GM19395 (cell line): ENCODE data around the gene OCA2.

Experiments
- ATAC-seq: cut with Tn5 transposase; IDR thresholded peaks from one replicate; pipeline ENCODE4 v1.9.1; 2021; ENCODE audit warnings: mild to moderate bottlenecking, moderate library complexity; ENCODE audit not compliant: unreplicated experiment

The OCA2 gene

DNA sequence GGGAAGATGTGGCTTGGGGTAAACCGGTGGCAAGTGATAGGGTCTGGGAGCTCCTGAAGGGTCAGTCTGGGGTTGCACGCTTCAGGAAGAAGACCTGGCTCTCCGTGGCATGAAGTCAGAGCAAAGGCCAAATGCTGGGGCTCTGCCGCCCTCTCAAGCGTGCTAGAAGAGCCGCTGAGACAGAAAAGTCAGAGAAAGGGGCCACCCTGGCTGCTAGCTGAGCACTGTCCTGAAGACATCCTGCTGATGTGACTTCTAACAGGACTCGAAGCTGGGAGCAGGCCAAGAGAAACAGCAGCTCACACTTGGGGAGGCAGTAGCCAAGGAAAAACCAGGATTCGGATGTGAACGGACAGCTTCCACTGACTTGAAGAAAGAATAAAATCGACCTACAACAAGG, 270.4 kb downstream of the OCA2 start:
- ATAC-seq = no peak

DNA sequence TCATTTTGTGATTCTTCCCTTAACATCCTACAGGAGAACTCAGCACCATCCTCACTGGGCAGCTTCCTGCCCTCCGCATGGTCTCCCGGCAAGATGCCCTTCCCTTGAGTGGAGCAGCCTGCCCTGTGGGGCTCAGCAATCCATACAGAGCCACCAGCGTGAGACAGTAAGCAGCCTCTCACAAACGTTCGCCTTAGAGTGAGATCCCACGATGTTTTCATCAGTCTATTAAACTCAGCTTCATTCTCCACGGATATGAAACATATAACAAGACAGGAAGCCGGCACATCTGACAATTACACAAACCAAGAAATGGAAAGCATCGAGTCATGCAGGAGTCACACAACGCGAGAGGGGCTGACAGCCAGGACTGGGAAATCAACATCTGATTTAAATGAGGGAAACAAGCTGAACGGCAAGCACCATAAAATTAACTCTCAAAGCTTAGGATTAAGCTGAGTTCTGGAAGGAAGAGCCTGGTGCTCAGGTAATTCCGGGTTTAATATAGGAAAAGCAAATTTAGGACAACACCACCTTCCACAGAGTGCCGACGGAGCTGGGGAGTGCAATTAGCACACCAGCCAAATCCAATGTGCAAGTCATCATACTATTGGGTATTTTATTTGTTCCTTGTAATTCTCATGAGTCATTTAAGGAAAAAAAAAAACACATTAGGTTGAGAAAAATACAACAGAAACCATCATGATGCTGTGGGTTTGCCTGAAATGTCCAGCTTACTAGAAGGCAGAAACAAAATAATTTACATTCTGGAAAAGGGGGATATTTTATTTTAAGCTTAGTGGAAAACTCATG, 272.0 kb downstream of the OCA2 start:
- ATAC-seq = no peak

DNA sequence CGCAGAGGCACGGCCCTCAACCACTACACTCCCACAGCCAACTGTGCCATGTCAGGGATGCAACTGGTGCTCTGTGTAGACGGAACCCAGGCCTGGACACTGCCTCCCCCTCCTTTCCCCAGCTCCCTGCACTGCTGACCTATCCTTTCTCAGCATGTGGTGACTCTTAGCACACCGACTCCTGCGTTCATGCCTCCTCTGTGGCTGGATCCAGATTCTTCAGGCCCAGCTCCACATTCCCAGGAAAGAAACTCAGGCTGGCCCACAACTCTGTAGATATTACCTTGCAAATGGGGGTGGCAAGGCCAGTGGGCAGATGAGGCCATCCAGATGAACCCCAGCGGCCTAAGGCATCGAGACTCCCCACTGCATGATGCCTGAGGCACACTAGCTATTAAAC, 272.7 kb downstream of the OCA2 start:
- no peak for ATAC-seq

DNA sequence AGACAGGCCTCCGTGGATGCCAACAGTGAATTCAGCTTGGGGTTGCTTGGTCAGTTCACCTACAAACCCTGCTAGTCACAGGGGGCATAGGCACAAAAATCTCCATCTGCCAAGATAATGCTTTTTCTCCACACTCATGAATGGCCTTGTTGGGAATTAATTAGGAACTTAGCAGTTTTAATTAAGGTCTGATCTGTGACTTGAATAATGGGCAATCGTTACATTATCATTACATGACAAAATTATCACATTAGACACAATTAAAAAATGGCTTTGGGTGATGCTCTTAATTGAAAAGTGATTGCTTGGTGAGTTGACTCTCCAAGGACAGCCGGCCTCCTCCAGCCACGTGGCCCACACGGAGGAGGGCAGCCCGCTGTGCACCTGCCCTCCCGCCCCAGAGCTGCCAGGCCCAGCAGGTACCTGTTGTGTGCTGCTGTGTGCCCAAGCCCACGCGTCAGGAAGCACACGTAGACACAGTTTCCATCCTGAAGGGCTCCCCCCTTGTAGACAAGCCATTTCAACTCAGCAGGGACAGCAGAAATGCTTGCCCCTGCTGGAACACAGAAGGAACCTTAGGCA, 274.2 kb downstream of the OCA2 start:
- no peak for ATAC-seq

DNA sequence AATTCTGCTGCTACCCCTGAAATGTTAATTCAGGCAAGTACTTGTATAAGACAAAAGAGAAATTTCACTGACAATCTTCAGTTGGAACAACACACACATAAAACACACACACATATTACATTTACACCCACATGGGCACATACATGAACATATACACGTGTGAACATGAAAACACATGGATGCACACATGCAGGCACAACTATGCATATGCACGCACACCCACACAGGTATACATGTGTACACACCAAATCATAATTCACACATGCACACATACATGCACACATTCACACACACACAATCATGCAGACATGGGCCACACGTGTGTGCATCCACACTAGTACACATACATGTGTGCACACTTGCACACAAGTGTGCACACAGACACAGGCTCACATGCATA, 277.8 kb downstream of the OCA2 start:
- ATAC-seq = no peak

DNA sequence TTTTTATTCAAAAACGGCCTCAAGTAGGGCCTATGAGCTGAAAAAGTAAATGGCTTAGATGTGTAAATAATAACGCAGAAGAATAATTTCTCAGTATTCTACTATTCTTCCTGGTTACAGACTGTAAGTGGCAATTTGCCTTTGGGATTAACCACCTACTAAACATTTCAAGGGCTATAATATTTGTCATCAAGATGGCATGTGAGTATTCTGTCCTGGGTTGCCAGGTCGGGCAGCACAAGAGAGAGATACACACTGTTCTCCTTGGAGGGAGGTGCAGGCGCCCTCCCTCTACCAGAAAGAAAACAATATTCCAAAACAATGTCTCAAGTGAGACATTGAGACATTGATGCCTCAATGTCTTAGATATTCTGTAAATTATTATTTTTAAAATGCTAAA, 278.4 kb downstream of the OCA2 start:
- no peak for ATAC-seq

DNA sequence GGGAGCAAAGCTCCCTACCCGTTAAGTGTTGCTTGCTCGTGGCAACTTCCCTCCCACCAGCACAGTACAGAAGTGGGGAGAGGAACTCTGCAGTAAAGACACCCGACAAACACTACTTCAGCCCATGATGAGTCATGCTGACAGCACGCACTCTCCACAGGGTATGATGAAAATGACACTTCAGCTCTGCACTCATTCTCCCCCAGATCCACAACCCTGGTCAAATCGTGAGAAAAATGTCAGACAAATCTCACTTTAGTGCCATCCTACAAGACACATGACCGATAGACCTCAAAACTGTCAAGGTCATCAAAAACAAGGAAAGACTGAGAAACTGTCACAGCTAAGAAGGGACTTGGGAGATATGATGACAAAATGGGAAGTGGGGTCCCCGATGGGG, 278.9 kb downstream of the OCA2 start:
- ATAC-seq = no peak

DNA sequence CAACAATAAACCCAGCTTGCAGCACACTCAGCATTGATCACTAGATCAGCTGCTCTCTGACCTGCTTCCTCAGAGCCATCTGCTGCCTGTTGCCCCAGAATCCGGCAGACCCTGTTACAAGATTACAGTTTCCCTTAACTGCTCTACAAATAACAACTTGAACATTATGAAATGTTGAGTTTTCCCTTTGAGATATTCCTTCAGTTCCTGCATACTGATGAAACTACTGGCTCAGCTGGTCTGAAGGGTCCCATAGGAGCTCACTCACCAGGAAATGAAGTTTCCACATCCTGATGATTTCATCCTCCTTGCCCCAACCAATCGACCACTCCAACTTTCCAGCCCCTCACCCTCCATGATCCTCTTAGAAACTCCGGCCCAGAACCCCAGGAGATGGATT, 281.9 kb downstream of the OCA2 start:
- no peak for ATAC-seq

DNA sequence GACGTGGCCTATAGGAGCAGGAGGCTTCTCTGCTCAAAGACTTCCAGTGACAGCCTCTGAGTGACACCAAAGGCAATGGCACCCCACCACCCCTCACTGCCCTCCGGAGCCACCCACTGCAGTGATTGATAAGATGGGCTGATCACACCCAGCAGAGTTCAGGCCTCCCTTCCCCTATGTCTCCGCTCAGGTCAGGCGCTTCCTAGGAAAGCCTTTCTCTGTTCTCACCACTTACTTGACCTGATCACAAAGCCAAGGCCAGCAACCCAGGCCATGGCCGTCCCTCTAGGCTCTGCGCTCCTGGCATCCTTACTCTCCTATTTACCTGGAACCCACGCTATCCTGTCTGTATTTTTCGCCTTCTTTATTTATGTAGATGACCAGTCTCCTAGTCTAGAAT, 282.3 kb downstream of the OCA2 start:
- no peak for ATAC-seq

DNA sequence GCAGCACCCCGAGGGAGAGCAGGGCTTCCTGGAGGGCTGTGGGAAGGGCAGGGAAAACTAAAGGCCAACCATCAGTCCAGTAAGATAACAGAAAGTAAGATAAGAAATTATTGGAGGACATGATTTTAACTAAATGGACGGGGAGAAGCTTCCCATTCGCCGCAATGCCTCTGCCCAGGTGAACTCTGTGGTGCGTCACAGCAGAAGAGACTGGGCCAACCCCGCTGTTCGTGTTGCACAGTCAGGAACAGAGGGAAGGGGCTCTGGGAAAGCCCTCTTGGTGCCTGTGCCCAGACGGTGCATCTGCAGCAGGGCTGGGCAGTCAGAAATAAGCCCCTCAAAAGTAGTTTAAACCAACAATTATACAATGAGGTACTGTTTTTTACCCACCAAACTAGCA, 284.1 kb downstream of the OCA2 start:
- ATAC-seq = no peak

DNA sequence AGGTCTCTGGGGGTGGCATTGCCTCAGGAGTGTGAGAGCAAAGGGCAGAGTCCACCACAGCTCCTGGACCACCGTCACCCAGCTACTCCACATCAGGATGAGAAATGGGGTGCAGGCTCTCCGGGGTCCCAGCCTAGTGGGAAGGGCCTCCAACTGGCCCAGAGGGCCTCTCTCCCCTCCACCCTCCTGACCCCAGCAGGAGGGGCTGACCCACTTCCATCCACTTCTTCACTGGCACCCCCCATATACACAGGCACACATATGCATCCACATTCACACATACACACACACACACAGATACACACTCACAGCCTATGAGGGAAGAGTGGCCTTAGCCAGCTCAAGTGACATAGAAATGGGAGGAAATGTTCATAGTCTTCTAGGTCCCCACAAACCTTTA, 286.0 kb downstream of the OCA2 start:
- ATAC-seq = no peak

DNA sequence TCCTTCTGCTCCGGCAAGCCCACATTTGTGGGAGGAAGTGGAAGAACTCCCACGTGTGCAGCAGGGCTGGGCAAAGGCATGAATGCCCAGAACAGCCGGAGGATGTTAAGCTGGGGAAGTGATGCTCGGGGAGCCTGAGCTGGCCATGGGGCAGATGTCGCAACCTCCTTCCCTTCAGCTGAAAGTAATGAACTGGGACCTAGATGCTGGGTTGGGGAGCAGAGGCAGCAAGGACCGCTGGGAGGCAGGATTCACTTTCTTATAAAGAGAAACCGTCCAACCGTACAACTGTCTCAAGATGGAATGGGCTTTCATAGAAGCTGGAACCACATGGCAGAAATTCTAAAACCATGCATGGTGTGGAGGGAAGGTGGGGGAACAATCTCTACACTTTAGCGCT, 290.9 kb downstream of the OCA2 start:
- ATAC-seq = no peak

DNA sequence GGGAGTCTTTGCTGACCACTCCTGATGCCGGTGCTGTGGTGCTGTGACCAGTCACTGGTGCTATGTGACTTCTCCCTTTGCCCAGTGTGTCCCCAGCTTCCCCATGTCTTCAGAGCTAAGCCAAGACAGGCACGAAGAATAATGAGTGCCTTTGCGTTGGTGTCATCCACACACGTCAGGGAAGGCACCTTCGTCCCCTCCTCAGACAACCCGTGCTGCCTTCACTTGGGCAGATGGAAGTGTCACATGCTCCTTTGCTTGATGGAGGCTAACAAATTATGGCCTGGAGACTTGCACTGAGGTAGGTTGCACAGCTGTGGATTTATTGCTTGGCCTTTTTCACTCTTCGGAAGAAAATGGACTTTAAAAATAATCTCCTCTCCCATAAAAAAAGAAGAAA, 291.8 kb downstream of the OCA2 start:
- no peak for ATAC-seq

DNA sequence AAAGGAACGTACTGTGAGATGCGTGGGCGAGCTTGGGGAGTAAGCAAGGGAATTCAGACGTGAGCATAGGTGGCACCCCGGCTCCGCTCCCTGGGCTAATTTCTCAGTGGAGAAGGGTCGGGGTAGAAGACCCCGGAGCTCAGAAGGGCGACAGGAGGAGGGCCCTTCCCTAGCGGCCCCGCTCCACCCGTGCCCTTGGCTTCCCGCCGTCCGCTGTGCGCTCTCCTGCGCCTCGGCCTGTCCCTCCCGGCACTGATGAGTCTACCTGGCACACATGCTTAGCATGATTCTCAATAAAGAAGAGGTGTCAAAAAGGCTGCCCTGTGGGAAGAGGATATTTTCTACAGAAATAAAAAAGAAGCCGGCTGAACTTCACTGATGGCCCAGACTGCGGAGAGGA, 292.7 kb downstream of the OCA2 start:
- no peak for ATAC-seq

DNA sequence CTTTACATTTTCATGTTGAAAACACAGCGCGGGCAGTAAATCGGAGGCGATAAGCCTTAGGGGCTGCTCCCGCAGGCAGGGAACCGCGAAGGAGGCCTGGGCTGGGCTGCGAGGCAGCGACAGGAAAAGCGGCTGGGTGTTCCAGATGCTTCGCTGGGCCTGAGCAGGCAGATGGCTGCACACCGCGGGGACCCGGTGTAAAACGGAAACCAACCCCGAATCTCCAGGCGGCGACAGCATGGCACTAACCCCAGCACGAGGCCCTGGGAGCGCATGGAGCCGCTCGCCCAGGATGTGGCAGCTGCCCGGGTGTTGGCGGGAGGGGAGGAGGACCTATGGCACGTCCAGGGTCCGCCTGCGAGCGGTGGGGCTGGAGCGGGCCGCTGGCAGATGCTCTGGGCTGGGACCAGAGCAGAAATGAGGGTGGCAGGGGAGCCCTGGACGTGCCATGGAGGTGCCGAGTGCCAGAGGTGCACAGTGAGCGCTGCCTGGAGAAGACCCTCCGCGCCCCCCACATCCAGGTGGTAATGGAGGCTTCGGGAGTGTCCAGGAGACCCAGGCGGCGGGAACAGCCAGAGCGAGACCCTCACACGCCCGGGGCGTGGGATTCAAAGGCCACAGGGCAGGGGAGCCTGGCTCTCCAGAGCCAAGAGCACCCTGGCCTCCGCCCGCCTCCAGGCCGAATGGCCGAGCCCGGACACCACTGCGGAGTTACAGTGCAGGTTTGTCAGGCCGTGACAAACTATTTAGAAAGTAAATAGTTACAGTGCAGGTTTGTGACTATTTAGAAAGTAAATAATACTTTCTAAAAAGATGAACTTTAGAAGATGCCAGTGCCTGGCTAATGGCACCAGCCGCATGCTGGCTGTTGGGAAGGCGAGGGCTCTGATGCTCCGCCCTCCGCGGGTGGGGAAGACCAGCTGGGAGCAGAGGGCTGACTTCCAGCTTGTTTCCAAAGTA, 293.6 kb downstream of the OCA2 start:
- no peak for ATAC-seq

DNA sequence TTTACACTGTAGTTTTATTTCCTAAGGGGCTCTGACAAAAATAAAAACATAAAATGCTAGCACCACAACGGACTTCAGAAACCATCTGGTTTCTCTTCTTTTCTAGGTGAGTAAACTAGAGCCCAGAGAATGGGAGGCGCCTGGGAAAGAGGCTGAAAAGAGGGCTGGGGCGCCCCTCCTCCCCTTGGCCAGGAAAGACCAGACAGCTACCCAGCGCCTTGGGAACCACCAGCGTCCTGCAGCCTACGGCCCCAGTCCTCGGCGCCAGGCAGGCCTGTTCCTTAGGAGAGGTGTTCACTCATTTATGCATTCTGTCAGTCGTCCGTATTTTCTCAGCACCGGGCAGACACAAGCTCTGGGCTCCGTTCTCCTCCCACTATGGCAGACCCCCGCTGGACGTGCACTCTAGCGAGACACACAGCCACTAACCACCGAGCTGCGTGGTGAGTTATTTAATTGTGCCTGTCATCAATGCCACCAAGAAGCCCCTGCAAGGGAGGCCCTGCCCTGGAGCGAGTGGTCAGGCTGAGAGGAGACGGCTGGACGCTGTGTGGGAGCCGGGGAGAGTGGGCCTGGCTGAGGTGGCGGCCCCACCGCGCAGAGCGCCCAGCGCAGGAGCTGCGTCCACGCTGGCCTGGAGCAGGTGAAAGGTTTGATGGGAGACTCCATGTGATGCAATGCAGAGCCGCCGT, 294.4 kb downstream of the OCA2 start:
- no peak for ATAC-seq

DNA sequence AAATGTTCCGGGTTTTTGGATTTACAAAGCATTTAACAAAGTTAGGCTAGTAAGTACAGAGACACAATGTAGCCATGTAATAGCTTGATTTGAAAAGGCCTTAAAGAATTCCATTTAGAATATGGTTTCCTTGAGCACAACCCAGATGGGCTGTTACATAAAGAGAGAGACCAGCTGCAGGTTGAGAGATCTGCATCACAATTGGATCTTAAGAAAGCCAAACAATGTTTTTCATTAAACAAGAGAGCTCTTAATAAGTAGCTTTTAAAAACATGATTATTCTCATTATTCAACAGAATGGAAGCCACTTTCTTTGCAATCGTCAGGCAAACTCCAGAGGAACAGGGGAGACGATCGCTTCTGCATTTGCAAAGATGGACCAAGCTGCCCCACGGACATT, 300.3 kb downstream of the OCA2 start:
- no peak for ATAC-seq

DNA sequence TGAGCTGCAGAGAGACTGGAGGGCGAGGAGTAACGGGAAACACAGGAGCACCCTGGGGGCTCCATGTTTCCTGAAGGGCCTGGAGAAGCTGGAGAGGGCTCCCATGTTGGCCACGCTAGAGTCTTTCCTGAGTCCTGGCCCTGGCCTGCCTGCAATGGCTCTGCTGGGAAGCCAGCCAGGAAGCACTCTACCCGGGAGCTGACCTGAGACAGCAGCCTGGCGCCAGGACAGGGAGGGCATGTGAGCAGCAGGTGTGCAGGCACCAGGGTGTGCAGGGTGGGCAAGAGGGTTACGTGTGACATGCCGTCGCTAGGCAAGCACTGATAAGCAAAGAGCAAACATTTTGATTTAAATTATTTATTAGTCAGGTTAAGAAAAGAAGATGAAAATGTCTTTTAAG, 301.4 kb downstream of the OCA2 start:
- ATAC-seq = no peak

DNA sequence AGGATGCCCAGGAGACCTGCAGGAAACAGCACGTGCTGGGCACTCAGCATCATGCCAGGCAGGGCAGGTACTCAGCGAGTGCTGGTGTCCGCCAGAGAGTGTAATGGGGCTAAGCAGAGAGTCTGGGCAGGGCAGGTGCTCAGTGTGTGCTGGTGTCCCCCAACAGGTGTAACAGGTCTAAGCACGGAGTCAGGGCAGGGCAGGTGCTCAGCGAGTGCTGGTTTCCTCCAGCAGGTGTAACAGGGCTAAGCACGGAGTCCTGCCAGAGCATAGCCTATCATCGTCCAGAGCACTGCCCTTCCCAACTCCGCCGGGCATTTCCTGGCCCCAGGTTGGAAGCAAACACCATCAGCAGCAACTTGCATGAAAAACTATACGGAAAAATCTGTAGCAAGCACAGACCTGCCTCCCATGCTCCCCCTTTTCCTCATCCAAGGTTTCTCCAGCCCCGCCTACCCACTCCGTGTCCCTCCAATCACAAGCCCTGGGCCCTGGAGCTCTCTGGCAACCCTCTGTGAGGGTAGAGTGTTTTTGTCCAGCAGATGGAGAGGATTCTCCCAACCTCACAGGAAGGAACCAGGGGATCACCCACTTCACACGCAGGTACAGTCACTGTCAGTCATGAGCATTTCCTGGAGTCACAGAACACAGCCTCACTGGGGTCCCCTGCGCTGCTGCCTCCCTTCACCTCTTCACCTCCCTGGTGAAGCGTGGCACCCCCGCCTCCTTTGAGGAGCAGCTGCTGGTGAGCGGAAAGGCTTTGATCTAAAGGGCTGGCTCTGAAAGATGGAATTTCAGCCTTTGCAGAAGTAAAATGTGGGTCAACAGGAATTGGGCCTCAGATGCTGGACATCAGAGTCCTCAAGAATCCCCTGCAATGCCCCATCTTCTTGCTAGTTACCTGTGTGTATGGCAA, 302.5 kb downstream of the OCA2 start:
- no peak for ATAC-seq

DNA sequence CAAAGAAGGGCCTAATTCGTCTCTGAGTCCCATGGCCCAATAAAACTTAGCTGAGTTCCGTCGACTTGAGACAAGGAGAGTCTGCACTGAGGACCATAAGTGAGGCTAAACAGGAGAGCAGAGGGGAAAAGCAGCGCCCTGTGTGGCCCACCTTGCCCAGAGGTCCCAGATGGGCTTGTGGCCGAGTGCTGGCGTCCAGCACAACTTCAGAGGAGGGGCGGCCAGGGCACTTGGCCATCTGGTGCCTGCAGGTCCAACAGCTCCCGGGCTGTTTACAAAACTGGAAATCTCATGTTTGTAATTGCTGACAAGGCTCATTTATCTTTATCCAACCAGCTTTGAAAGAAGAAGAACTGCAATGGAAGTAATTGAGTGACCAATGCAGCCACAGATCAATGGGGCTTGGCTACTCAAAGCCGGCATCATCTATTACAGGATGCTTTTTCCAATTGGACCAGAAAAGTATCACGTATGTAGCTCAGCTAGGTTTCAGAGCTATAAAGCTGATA, 306.3 kb downstream of the OCA2 start:
- ATAC-seq = no peak
